ENCODE results near the gene CPN1.

- no peak for TF ChIP-seq CTCF (conservative IDR thresholded peaks at IDR 0.05; ENCODE audit: low read length)
- TF ChIP-seq EZH2phosphoT487 (IDR thresholded peaks at IDR 0.05; ENCODE audit: borderline replicate concordance): no peak
Measured at GRCh38 chr10:100076750-100077149, 4.9 kb downstream of the CPN1 start.
